Measurements from ENCODE around the gene TMEM120A. TPM values are rescaled to one million over a fixed set of nuclear protein-coding genes. Genes with fewer than 3 reads are reported as not detected.
A peak's percentile ranks its signal among the peaks of the same experiment; 100 is the strongest.

Gene TMEM120A
- total RNA-seq, 1 donor from 2014 or later, result 22.5 TPM

DNA sequence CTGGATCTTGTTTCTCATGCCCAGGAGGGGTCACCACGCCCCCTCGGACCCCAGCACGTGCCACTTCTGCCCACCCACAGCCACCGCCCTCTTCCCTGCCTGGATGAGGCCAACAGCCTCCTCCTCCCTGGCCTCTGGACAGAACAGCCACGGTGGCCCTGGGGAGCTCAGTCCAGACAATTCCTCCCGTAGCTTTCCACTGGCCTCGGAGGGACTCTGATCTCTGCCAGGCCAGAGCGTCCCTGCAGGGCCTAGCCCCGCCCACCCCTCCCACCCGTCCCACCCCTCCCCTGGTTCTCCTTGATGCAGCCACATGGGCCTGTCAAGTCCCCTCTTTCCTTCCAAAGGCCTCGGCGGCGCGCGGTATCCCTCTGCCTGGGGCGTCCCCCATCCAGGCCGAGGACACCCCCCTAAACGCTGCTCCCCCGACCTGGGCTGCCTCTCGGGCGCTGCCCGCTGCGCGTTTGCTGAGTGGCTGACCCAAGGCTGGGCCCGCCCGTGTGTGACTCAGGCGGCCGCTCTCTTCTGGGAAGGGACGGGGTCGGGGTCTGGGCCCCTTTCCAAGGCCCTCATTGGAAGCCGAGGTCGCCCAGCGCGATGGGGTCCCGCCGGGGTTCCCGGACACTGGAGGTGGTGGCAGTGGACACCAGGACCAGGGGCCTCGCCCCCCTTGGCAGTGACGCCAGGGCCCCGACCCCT is 557 bp downstream of the TMEM120A start:
- no peaks in the 10 kb centered on the region for H3K27me3 Mint-ChIP-seq
- TF ChIP-seq, protein P1, sequence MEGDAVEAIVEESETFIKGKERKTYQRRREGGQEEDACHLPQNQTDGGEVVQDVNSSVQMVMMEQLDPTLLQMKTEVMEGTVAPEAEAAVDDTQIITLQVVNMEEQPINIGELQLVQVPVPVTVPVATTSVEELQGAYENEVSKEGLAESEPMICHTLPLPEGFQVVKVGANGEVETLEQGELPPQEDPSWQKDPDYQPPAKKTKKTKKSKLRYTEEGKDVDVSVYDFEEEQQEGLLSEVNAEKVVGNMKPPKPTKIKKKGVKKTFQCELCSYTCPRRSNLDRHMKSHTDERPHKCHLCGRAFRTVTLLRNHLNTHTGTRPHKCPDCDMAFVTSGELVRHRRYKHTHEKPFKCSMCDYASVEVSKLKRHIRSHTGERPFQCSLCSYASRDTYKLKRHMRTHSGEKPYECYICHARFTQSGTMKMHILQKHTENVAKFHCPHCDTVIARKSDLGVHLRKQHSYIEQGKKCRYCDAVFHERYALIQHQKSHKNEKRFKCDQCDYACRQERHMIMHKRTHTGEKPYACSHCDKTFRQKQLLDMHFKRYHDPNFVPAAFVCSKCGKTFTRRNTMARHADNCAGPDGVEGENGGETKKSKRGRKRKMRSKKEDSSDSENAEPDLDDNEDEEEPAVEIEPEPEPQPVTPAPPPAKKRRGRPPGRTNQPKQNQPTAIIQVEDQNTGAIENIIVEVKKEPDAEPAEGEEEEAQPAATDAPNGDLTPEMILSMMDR (conservative IDR thresholded peaks at IDR 0.05), result no peak
- H3K4me3 Mint-ChIP-seq, result peak overlapping the region; percentile 85
- no peaks in the 10 kb centered on the region for H3K9me3 Mint-ChIP-seq
- H3K4me1 Mint-ChIP-seq (ENCODE audit: unreplicated experiment), result peaks cover 17% of the 10 kb centered on the region
- H3K27ac Mint-ChIP-seq, result peak overlapping the region; percentile 46
- H3K36me3 Mint-ChIP-seq, result peaks cover 9% of the 10 kb centered on the region
- DNase-seq (ENCODE audit: extremely low spot score, unreplicated experiment), result no peak

DNA sequence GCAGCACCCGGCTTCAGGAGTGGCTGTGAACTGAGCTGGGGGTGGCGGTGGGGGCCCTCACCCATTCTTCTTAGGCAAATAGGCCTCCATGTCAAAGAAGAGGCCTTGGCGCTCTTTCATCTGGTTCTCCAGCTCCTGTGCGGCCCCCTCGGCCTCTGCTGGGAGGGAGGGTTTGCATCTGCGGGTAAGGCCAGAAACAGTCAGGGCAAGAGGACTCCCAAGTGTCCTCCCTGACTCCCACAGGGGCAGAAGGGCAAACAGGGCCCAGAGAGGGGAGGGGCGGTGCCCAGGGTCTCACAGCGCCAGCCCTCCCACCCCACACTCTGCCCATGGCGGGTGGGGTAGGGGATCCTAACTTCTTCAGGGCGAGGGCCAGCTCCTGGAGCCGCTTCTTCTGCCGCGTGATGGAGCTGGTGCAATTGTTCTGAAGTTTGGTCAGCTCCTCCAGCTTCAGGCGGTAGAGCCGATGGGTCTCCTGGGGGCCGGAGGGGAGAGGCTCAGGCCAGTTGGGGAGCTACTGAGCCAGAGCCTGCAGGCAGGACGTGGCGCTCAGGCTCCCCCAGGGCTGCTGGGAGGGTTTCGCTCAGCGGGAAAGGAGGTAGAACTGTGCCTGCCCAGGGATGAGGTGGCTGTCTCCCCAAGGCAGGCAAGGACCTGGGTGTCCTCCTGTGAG is 2.2 kb downstream of the TMEM120A start:
- H3K27ac Mint-ChIP-seq, result no peak overlapping the region
- no peak for DNase-seq (ENCODE audit: extremely low spot score, unreplicated experiment)
- H3K27me3 Mint-ChIP-seq, result no peaks in the 10 kb centered on the region
- peaks cover 17% of the 10 kb centered on the region for H3K4me1 Mint-ChIP-seq (ENCODE audit: unreplicated experiment)
- H3K9me3 Mint-ChIP-seq, result no peaks in the 10 kb centered on the region
- peaks cover 2% of the 10 kb centered on the region for H3K36me3 Mint-ChIP-seq
- no peak overlapping the region for H3K4me3 Mint-ChIP-seq
- TF ChIP-seq, protein P1 (conservative IDR thresholded peaks at IDR 0.05), result no peak

DNA sequence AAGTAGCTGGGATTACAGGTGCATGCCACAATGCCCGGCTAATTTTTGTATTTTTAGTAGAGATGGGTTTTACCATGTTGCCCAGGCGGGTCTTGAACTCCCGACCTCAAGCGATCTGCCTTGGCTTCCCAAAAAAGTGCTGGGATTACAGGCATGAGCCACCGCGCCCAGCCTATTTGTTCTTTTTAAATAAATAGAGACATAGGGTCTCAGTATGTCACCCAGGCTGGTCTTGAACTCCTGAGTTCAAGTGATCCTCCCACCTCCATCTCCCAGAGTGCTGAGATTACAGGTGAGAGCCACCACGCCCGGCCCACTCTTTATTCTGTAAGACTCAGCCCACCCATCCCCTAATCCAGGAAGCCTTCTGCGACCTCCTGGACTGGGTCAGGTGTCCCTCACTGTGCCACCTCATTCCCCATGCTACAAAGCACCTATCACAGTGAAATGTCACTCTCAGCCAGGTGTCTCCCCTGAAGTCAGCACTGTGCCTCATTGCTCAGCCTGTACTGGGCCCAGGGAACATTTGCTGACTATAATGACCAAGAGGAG is 2.8 kb downstream of the TMEM120A start:
- H3K27ac Mint-ChIP-seq, result no peak overlapping the region
- DNase-seq (ENCODE audit: extremely low spot score, unreplicated experiment), result no peak
- no peaks in the 10 kb centered on the region for H3K27me3 Mint-ChIP-seq
- H3K36me3 Mint-ChIP-seq, result peaks cover 4% of the 10 kb centered on the region
- H3K4me1 Mint-ChIP-seq (ENCODE audit: unreplicated experiment), result peaks cover 17% of the 10 kb centered on the region
- no peaks in the 10 kb centered on the region for H3K9me3 Mint-ChIP-seq
- H3K4me3 Mint-ChIP-seq, result no peak overlapping the region
- TF ChIP-seq, protein P1 (conservative IDR thresholded peaks at IDR 0.05), result no peak

DNA sequence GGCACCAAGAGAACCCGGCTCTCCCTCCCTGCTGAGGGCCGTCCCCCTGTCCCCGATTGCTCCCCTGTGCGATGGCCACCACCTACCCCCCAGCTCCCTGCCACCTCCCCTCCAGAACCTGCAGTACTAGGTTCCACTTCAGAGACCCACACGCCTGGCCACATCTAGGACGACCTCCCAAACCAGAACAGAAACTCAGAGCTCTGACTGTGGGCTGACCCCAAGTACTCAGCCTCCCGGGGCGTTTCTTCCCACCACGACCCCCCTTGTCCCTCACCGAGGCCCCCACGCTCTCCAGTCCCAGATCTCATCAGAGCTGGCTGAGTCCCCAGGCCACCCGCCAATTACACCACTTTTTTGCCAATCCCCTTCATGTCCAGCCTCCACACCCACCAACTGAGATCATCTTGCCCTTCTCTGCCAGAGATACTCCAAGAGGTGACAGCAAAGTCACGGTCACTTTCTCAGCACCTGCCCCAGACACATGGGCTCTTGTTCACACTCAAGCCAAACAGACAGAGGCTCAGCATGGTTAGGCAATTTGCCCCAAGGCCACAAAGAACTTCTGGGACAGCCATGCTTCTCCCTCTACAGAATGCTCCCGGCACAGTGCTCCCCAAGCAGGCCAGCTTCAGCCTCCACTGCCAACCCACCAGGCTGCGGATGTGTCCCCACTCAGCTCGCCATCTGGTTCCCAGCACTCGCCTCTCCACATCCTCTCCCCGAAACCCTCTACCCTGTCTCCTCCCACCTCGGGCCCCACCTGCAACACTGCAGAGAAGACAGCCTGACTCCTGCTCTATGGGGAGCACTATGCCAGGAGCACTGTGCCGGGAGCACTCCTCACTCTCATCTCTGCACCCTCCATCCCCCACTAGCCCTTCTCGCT is 4.7 kb downstream of the TMEM120A start:
- H3K4me3 Mint-ChIP-seq, result peak overlapping the region; percentile 50
- peaks cover 17% of the 10 kb centered on the region for H3K4me1 Mint-ChIP-seq (ENCODE audit: unreplicated experiment)
- TF ChIP-seq, protein P1 (conservative IDR thresholded peaks at IDR 0.05), result no peak
- no peaks in the 10 kb centered on the region for H3K9me3 Mint-ChIP-seq
- DNase-seq (ENCODE audit: extremely low spot score, unreplicated experiment), result no peak
- H3K27ac Mint-ChIP-seq, result peak overlapping the region; percentile 74
- no peaks in the 10 kb centered on the region for H3K27me3 Mint-ChIP-seq
- peaks cover 4% of the 10 kb centered on the region for H3K36me3 Mint-ChIP-seq

Measured in type B pancreatic cell (in vitro differentiated cells).